Liver (tissue), 3 donors: ENCODE data around the gene TNFAIP8L2.

Source experiments
- CTCF ChIP-seq: fragments of 150-350 bp; IDR thresholded peaks from 2 replicates; pipeline ENCODE4 v1.5.1; 2017; ENCODE audit warnings: improper control_type of control experiment, low read depth, low read length; ENCODE audit not compliant: missing input control
- FOXA1 ChIP-seq: IDR thresholded peaks from 2 replicates; pipeline ENCODE4 v1.6.1; 2016; ENCODE audit warnings: antibody characterized with exemption
- JUND ChIP-seq, 2 donors: IDR thresholded peaks; 2 replicates each; pipeline ENCODE4 v1.6.1; 2016; ENCODE audit warnings: antibody characterized with exemption in 2 of 2
- YY1 ChIP-seq: IDR thresholded peaks from 2 replicates; pipeline ENCODE4 v1.6.1; 2016; ENCODE audit warnings: antibody characterized with exemption, mild to moderate bottlenecking
- donor health status: healthy.
- donor health status: healthy.

GRCh38 chr1:151134396-151134795 lies 22.1 kb upstream of the TNFAIP8L2 start:
- TF ChIP-seq CTCF (no peak), YY1 (no peak), JUND (IDR thresholded peaks at IDR 0.05) (no peak), FOXA1 (no peak)
